Lower lobe of right lung (tissue), 2 donors: Measurements from ENCODE around the gene RAB4B. TPM values are rescaled to one million over a fixed set of nuclear protein-coding genes. Genes with fewer than 3 reads are reported as not detected.
A peak's percentile ranks its signal among the peaks of the same experiment; 100 is the strongest.
"Not testable (repeated sequence)": the region's sequence is repeated elsewhere in the genome, so short reads cannot be mapped to it uniquely, and the experiment has no call there.

Experiments used
- ATAC-seq, 2 donors: fragments of 200-7000 bp; cut with Tn5 transposase; one replicate each; pipeline ENCODE4 v1.9.1; 2020 to 2022; ENCODE audit warnings: mild to moderate bottlenecking in 2 of 2, moderate library complexity in 2 of 2
- DNase-seq: peaks from one replicate; pipeline ENCODE4 v3.0.0-alpha.2; 2020
- H3K27ac ChIP-seq: fragments of 200-600 bp; one replicate; pipeline ENCODE4 v1.8.0; 2022
- H3K27me3 ChIP-seq: fragments of 200-600 bp; one replicate; pipeline ENCODE4 v1.8.0; 2022; ENCODE audit warnings: low read depth
- H3K36me3 ChIP-seq: fragments of 200-600 bp; one replicate; pipeline ENCODE4 v1.8.0; 2022; ENCODE audit warnings: mild to moderate bottlenecking
- H3K4me1 ChIP-seq: fragments of 200-600 bp; one replicate; pipeline ENCODE4 v1.8.0; 2022
- H3K4me3 ChIP-seq: fragments of 200-600 bp; one replicate; pipeline ENCODE4 v1.8.0; 2022; ENCODE audit warnings: mild to moderate bottlenecking
- H3K9me3 ChIP-seq: fragments of 200-600 bp; one replicate; pipeline ENCODE4 v1.8.0; 2022
- intact Hi-C: fragments of 100-400 bp; cut with DNase I; formaldehyde crosslinking; loops from one replicate; pipeline ENCODE4 v1.11.0; 2022
- total RNA-seq: library from RNA; stranded (reverse); fragmentation: NEBNext Ultra II Directional; extraction: Animal tissue kit (Norgen Biotek cat#: 25700); gene quantifications from one replicate; pipeline ENCODE4 v1.2.1, GENCODE V29; 2021
- TF ChIP-seq, protein P1 (sequence below): fragments of 200-600 bp; IDR thresholded peaks from one replicate; pipeline ENCODE4 v1.8.0; 2022; ENCODE audit warnings: antibody characterized with exemption, mild to moderate bottlenecking
- donor health status: DM: no; HTN: yes; CAD: no; lungs with severe emphysema.

Gene RAB4B
- total RNA-seq, 1 donor from 2014 or later: 48.5 TPM

DNA sequence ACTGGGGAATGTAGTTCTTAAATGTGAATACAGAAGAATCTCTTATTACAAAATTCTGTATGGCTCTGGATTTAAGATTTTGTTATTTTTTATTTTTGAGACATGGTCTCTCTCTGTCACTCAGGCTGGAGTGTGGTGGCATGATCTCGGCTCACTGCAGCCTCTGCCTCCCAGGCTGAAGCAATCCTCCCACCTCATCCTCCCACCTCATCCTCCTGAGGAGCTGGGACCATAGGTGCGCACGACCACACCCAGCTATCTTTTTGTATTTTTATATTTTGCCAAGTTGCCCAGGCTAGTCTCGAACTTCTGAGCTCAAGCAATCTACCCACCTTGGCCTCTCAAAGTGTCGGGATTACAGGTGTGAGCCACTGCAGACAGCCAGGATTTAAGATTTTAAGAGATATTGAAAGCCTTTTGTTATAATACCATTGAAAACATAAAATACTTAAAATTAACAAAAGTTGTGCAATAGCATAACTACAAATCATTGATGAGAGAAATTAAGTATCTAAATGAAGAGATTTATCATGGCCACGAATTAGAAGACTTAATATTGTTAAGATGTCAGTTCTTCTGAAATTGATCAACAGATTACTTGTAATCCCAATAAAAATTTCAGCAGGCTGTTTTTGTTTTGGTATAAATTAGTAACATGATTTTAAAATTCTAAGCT, 58.8 kb downstream of the RAB4B start:
- Histone ChIP-seq H3K36me3 (no peaks in the 10 kb centered on the region), H3K27ac (no peak overlapping the region), H3K4me3 (no peak overlapping the region), H3K9me3 (no peaks in the 10 kb centered on the region), H3K4me1 (no peaks in the 10 kb centered on the region), H3K27me3 (no peaks in the 10 kb centered on the region)
- TF ChIP-seq, protein P1, sequence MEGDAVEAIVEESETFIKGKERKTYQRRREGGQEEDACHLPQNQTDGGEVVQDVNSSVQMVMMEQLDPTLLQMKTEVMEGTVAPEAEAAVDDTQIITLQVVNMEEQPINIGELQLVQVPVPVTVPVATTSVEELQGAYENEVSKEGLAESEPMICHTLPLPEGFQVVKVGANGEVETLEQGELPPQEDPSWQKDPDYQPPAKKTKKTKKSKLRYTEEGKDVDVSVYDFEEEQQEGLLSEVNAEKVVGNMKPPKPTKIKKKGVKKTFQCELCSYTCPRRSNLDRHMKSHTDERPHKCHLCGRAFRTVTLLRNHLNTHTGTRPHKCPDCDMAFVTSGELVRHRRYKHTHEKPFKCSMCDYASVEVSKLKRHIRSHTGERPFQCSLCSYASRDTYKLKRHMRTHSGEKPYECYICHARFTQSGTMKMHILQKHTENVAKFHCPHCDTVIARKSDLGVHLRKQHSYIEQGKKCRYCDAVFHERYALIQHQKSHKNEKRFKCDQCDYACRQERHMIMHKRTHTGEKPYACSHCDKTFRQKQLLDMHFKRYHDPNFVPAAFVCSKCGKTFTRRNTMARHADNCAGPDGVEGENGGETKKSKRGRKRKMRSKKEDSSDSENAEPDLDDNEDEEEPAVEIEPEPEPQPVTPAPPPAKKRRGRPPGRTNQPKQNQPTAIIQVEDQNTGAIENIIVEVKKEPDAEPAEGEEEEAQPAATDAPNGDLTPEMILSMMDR: no peak
- DNase-seq (no peak), ATAC-seq (no peak)
- intact Hi-C loops: no loop called here

DNA sequence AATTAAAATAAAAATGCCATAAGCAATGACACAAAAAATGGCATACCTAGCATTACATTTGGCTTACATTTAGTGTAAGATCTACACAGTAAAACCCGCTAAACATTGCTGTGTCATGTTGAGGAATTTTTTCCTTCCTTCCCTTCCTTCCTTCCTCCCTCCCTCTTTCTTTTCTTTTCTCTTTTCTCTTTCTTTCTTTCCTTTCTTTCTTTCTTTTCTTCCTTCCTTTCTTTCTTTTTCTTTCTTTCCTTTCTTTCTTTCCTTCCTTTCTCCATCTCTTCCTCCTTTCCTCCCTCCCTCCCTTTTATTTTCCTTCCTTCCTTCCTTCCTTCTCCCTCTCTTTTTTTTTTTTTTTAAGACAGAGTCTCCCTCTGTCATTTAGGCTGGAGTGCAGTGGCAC, 60.4 kb downstream of the RAB4B start:
- H3K27ac ChIP-seq, DNase-seq, H3K4me3 ChIP-seq, H3K36me3 ChIP-seq, H3K9me3 ChIP-seq, intact Hi-C loops, H3K27me3 ChIP-seq, ATAC-seq, H3K4me1 ChIP-seq: not testable (repeated sequence)

GRCh38 chr19:40842012-40842411, 64.0 kb downstream of the RAB4B start:
- intact Hi-C loops, H3K27me3 ChIP-seq, H3K4me1 ChIP-seq, DNase-seq, H3K9me3 ChIP-seq, H3K36me3 ChIP-seq, H3K27ac ChIP-seq, ATAC-seq, H3K4me3 ChIP-seq: not testable (repeated sequence)

DNA sequence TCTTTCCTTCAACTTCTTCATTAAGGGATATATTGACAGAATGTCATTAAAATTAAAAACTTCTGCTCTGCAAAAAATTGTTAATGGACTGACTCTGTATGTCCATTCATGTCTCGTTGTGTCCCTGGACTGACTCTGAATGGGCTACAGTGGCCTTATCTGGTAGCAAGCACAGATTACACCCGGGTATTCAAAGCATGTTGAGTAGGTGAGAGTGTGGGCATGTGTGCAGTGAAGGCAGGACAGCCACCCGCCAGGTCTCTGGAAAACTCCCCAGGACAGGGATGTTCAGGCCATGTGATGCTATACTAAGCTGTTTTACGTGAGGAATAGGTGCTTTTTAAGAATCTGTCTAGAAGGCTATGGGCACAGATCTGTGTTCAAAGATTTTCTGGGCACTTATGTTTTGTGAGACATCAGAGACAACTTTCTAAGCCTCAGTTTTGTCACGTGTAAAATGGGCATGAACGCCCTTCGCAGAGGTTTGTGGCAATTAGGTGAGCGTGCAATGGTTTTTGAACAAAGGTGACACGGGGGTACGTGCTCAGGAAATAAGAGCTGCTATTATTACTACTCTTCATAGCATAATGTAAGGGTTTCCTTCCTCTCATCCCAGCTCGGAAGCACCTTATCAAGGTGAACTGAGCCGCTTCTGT, 65.1 kb downstream of the RAB4B start:
- DNase-seq, H3K4me1 ChIP-seq, intact Hi-C loops, H3K36me3 ChIP-seq, H3K9me3 ChIP-seq, H3K27me3 ChIP-seq: not testable (repeated sequence)
- peak overlapping the region; percentile 36 for H3K4me3 ChIP-seq
- peak; percentile 47 to 61 for ATAC-seq
- H3K27ac ChIP-seq: peak overlapping the region; percentile 18

DNA sequence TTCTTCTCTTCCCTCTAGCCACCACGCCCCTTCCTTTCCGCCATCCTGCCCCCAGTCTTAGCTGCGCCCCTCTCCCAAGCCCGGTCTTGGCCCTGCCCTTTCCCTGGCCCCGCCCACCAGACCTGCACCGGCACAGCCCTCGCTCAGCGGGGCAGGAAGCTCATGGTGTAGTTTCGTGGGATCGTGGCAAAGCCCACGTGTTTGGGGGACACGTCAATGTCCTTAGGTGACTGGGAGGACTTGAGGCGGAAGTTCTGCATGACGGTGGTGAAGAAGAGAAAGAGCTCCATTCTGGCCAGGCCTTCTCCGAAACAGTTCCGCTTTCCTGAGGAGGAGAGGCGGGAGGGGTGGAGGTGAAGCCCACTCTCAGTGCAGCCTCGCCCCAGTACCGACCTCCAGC, 65.6 kb downstream of the RAB4B start:
- peak overlapping the region; percentile 18 for H3K27ac ChIP-seq
- peak; percentile 86 to 88 for ATAC-seq
- intact Hi-C loops: not testable (repeated sequence)

More for the DNA sequence above, 65.6 kb downstream of the RAB4B start:
- peak overlapping the region; percentile 36 for H3K4me3 ChIP-seq
- not testable (repeated sequence) for H3K27me3 ChIP-seq, H3K4me1 ChIP-seq, H3K9me3 ChIP-seq, H3K36me3 ChIP-seq
- peak; percentile 77 for DNase-seq

Other genes with a start within 250 kb of the RAB4B start
- gene SHKBP1, start 201.4 kb upstream of the RAB4B start, total RNA-seq: 91.2 TPM
- 316 TPM for gene LTBP4, start 176.9 kb upstream of the RAB4B start, total RNA-seq
- gene NUMBL, start 87.6 kb upstream of the RAB4B start, total RNA-seq: 17.7 TPM
- gene COQ8B, start 61.4 kb upstream of the RAB4B start, total RNA-seq: 43.9 TPM
- 34.9 TPM for gene ITPKC, start 61.1 kb upstream of the RAB4B start, total RNA-seq
- 17.6 TPM for gene ACTMAP, start 27.8 kb upstream of the RAB4B start, total RNA-seq
- 44.8 TPM for gene SNRPA, start 27.0 kb upstream of the RAB4B start, total RNA-seq
- 1.7 TPM for gene MIA, start 2.7 kb upstream of the RAB4B start, total RNA-seq
- gene EGLN2, start 20.9 kb downstream of the RAB4B start, total RNA-seq: 188 TPM
- gene CYP2A6, start 72.2 kb downstream of the RAB4B start, total RNA-seq: 2.0 TPM
- 0.68 TPM for gene CYP2A7, start 104.0 kb downstream of the RAB4B start, total RNA-seq
- gene CYP2B6, start 213.0 kb downstream of the RAB4B start, total RNA-seq: 1.9 TPM